GM21447 (cell line): Measurements from ENCODE around the gene GFRA1.

Source experiments
- ATAC-seq: cut with Tn5 transposase; IDR thresholded peaks from one replicate; pipeline ENCODE4 v1.9.1; 2021; ENCODE audit not compliant: unreplicated experiment

The GFRA1 gene

DNA sequence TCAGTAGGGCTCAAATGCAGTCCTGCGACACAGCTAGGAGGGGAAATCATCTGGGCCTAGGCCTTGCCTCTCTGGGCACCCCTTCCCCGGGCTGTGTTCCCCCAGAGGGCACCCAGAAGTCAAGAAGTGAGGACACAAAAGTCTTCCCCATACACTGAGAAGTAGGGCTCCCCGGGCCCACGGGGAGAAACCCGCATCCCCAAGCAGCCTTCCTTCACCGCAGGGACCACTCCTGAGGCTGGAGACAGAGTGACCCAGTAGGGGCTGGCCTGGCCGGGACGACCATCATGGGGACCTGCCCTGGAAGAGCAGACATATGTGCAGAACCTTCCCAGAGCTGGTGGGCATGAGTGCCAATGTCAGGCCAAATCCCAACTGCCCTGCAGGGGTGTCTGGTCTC is 163.5 kb downstream of the GFRA1 start:
- no peak for ATAC-seq

GRCh38 chr10:116108095-116108494 is 164.9 kb downstream of the GFRA1 start:
- no peak for ATAC-seq

DNA sequence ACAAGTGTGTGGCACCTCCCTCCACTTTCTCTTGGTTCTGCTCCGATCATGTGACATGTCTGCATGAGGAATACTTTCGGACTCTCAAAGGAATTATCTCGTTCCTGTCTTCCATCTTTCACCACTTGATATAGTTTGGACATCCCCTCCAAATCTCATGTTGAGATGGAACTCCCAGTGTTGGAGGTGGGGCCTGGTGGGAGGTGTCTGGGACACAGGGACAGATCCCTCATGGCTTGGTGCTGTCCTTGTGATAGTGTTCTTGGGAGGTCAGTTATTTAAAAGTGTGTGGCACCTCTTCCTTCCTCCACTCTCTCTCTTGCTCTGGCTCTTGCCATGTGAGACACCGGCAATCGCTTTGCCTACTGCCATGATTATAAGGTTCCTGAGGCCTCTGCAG is 166.4 kb downstream of the GFRA1 start:
- no peak for ATAC-seq

DNA sequence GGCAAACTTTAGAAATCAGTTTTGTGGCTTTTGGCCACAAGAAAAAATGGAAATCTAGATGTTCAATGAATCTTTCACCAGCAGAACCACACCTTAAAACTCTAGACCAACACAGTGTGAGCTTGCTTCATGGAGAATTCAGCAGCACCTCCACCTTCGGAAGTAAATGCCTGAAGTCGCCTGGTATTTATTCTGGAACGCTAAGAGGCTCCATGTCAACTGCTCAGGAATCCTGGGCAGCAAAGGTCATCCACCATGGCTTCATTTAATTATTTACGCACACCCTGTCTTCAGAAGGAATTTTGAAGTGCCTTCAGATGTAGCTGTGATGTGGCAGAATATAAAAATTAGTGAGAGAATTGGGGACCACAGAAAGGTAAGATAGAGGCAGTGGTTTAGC is 167.7 kb downstream of the GFRA1 start:
- no peak for ATAC-seq

DNA sequence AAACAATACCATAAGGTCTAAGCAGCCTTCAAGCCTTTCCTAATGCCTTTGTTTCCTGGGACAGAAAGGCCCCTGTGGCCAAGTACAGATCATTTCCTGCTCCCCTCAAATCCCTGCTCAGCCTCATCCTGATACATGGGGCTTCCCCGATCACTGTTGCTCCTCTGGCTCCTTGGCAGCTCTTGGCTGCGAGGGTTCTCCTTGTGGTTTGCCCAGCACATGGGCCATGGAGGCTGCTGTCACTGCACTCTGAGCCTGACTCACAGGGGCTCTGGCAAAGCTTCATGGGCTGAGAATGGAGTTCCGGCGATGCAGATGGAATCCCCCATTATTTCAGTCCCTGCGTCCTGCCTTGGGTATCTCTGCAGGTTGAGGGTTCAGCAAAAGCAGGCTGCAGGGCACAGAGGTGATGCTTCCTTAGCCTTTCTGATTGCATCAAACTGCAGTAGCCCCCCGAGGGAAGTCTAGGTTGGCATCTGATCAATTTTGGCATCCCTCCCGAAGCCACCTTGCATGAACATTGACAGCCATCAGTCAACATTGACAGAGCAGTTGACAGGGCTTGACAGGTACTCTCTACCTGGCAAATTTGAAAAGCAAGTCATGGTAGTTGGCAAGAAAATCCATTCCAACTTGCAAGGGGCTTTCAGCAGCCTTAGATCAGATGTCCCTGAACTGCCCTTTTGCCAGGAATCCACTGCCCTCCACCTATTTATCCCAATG is 168.6 kb downstream of the GFRA1 start:
- ATAC-seq = no peak

DNA sequence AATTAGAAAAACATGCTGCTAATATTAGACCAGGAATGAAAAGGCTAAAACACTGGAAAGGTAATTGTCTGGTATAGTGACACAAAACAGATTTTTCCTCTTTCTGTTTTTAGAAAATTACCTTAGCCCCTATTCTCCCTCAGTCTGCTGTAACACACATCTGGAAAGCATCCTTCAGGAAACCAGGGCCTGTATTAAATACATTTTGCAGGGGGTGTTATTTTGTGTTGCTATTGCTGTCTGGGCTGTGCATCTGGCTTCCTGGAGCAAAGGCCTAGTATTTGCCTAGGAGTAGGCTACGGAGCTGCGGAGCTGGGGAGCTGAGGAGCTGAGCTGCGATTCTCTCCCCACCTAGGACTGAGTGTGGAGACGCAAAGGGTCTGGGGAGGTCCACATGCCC is 169.3 kb downstream of the GFRA1 start:
- ATAC-seq = no peak

DNA sequence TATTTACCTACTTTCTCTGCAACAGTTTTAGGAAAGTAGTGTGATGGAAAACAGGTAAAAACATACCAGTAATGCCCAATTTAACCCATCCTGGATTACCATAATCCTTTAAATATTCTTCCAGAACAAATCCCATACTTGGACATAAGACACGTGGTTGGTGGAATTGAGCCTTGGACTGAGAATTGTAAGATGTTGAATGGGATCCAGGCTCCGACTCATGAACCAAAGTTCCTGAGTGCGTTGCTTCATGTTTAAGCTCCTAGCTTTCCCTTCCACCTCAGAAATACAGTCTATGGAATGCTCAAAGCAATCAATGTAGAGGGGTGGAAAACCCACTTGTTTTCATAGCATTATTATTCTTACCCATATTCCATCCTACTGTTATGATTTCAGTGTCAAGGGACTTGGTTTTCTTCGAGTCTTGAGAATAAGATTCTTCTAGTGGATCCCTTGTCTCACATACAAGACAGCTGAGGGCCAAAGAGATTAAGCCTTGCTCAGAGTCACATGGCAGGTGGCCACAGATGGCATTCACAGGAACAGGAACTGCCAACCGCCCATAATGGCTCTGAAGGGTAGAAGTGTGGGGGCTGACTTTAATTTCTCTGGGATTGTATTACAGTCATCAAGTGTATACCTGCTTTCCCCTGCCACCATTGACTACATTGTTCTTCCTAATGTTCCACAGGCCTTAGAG is 171.2 kb downstream of the GFRA1 start:
- no peak for ATAC-seq

- no peak for ATAC-seq
Measured at GRCh38 chr10:116100984-116101383, 172.0 kb downstream of the GFRA1 start.

DNA sequence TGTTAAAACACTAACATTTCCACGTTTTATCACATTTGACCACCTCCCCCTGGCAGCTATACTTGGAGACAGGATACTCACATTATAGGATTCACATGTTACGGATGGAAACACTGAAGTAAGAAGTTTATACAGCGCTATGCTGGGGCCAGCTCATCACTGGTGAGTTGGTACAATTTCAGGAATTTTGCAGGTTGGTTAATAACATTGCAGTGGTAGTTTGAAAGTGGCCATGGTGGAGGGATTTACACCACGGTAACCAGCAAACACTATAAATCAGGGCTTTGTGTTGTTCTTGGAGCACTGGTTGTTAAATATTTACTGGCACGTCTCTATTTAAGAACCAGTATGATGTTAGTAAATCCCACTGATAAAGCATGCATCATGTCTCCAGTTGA is 174.0 kb downstream of the GFRA1 start:
- ATAC-seq = no peak

DNA sequence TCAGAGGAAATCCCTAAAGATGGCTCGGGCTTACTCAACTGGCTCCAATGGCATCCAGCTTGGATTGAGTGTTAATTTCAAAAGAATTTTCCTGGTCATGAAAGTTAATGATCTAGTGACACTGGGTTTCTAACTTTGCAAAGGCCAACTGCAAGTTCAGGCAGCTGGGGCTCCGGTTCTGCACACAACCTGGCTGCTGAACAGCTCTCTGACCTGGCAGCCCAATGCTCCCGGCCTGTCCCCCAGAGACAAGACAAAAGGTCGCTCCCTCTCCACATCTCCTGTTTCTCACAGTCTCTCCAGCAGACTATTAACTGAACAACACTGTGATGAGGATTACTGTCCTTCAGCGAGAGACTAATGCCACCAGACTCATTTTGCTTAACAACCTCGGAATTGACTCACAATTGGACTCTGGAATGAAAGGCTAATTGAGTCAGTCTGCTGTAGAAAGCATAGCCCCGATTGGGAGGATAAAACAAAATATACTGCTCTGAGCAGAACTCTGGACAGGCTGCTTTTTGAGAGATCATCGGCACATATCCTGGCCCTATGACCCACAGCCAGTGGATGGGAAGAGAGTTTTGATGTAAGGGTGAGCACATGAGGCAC is 174.5 kb downstream of the GFRA1 start:
- no peak for ATAC-seq

- ATAC-seq = no peak
Measured at GRCh38 chr10:116097239-116097784, 175.7 kb downstream of the GFRA1 start.

DNA sequence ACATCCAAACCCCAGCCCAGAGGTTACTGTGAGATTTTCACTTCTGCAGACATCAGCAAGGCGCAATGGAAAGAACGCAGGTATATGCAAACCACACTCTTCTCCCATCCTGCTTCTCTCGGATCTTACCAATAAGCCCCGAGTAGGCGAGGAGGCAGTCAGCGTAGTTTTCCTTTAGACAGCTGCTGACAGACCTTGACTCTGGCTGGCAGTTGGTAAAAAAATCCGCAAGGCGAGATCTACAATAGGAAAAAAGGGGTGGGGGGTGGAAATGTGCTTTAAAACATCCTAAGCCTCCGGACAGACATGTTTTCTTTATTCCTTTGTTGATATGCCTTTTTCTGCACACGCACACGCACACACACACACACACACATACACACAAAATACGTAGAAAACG is 176.5 kb downstream of the GFRA1 start:
- no peak for ATAC-seq

- ATAC-seq = no peak
Measured at GRCh38 chr10:116094356-116094755, 178.7 kb downstream of the GFRA1 start.

- ATAC-seq = no peak
Measured at GRCh38 chr10:116093031-116093430, 180.0 kb downstream of the GFRA1 start.

DNA sequence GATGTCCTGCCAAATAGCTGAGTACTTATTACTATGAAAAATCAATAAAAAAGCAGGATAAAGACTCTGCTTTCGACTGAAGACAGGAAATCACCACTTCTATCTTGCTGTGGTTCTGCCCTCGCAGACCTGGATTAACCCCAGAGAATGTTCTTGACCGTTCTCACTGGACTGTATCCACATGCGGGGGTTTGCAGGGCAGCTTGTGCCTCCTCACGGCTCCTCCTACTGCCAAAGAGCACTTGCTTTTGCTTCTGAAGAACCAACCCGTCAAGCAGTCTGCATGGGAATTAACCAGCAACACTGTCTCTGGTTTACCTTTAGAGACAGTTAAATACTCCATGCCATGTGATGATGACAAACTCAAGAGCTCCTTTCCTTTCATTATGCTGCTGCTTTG is 184.0 kb downstream of the GFRA1 start:
- ATAC-seq = no peak

- ATAC-seq = no peak
Measured at GRCh38 chr10:116085323-116085722, 187.7 kb downstream of the GFRA1 start.

GRCh38 chr10:116084161-116084560 is 188.8 kb downstream of the GFRA1 start:
- no peak for ATAC-seq

- ATAC-seq = no peak
Measured at GRCh38 chr10:116083226-116083762, 189.7 kb downstream of the GFRA1 start.

DNA sequence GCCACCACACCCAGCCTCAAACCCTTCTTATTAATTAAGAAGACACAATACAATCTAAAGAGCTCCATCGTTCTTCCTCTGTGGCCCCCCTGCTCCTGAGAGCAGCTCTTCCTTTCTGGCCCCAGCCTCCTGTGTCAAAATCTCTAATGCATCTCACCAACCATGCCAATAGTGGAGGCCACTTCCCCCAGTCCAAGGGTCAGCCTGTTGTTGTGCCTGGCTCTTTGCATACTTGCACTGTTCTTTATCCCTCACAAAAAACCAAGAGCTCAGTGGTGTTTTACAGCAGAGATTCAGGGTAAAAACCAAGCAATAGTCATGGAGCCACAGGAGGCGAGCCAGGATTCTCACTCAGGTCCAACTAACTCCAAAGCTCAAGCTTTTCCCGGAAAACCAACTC is 190.2 kb downstream of the GFRA1 start:
- no peak for ATAC-seq

- no peak for ATAC-seq
Measured at GRCh38 chr10:116082206-116082605, 190.8 kb downstream of the GFRA1 start.

DNA sequence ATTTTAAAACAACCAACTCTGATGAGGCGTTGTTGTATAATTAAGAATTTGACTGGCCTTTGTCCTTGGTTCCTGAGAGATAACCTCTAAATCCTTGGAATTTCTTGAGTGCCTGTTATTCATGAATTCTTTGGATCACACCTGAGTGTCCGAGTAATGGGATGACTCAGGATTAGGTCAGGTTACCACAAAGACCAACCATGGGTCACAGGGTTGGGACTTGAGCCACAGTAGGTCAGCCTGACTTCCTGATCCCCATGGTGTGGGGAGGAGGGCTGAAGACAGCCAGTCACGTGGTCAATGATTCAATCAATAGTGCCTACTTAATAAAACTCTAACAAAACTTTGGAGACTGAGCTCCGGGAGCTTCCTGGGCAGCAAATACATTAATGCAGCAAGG is 192.5 kb downstream of the GFRA1 start:
- ATAC-seq = no peak

- ATAC-seq = no peak
Measured at GRCh38 chr10:116079355-116079754, 193.7 kb downstream of the GFRA1 start.
